ENCODE data around the gene ARHGAP24. TPM values are rescaled to one million over a fixed set of nuclear protein-coding genes. Genes with fewer than 3 reads are reported as not detected.

ARHGAP24 gene
- total RNA-seq, 1 experiment from 2014 or later = 1.3 TPM

DNA sequence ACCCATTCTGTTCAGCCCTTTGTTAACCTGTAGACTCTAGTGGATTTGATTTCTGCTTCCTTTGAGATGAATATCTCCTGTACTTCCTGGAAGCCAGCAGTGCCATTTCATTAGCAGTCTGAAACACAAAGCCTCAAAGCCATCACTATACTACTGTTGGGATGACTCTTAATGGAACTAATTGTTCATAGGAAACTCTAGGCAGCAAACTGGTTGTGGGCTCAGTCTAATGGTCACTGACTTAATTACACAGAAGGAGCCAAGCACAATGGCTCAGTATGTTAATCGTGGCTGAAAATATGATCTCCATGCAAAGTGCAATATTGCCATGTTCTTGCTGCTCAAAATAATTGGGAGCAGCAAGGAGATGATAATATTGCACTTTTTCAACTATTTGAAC lies 262.3 kb downstream of the ARHGAP24 start:
- TF ChIP-seq SP1 (IDR thresholded peaks at IDR 0.05; ENCODE audit: low read depth) (no peak), CBX3 (IDR thresholded peaks at IDR 0.05; ENCODE audit: low read depth) (no peak), FOSL1 (IDR thresholded peaks at IDR 0.05; ENCODE audit: low read depth) (no peak), ELF1 (IDR thresholded peaks at IDR 0.05; ENCODE audit: borderline replicate concordance, low read depth) (no peak), ZNF274 (IDR thresholded peaks at IDR 0.05; ENCODE audit: low read depth, low read length) (no peak), ZBTB33 (IDR thresholded peaks at IDR 0.05; ENCODE audit: extremely low read depth, insufficient replicate concordance, low read length) (no peak), SRF (IDR thresholded peaks at IDR 0.05; ENCODE audit: low read depth) (no peak), POLR2A (IDR thresholded peaks at IDR 0.05; ENCODE audit: borderline replicate concordance, extremely low read depth, insufficient read depth, insufficient read length) (no peak), ZFX (IDR thresholded peaks at IDR 0.05) (no peak), RAD21 (IDR thresholded peaks at IDR 0.05; ENCODE audit: low read depth) (no peak), SIN3A (IDR thresholded peaks at IDR 0.05; ENCODE audit: low read depth) (no peak), ATF3 (IDR thresholded peaks at IDR 0.05) (no peak), TCF7L2 (IDR thresholded peaks at IDR 0.05; ENCODE audit: borderline replicate concordance, extremely low read depth, insufficient read depth, insufficient read length) (no peak), EGR1 (IDR thresholded peaks at IDR 0.05; ENCODE audit: low read depth) (no peak), EZH2 (IDR thresholded peaks at IDR 0.05) (no peak), POLR2AphosphoS5 (IDR thresholded peaks at IDR 0.05; ENCODE audit: low read depth, low read length) (no peak)
- TF ChIP-seq, protein P1, sequence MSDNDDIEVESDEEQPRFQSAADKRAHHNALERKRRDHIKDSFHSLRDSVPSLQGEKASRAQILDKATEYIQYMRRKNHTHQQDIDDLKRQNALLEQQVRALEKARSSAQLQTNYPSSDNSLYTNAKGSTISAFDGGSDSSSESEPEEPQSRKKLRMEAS (IDR thresholded peaks at IDR 0.05) = no peak
- TF ChIP-seq, protein P2, sequence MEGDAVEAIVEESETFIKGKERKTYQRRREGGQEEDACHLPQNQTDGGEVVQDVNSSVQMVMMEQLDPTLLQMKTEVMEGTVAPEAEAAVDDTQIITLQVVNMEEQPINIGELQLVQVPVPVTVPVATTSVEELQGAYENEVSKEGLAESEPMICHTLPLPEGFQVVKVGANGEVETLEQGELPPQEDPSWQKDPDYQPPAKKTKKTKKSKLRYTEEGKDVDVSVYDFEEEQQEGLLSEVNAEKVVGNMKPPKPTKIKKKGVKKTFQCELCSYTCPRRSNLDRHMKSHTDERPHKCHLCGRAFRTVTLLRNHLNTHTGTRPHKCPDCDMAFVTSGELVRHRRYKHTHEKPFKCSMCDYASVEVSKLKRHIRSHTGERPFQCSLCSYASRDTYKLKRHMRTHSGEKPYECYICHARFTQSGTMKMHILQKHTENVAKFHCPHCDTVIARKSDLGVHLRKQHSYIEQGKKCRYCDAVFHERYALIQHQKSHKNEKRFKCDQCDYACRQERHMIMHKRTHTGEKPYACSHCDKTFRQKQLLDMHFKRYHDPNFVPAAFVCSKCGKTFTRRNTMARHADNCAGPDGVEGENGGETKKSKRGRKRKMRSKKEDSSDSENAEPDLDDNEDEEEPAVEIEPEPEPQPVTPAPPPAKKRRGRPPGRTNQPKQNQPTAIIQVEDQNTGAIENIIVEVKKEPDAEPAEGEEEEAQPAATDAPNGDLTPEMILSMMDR (IDR thresholded peaks at IDR 0.05 in 2 of 3, conservative IDR thresholded peaks at IDR 0.05 in 1 of 3; ENCODE audit: borderline replicate concordance in 1 of 3, insufficient read depth in 1 of 3, low read depth in 2 of 3, low read length in 2 of 3) = no peak
- TF ChIP-seq, protein P3, sequence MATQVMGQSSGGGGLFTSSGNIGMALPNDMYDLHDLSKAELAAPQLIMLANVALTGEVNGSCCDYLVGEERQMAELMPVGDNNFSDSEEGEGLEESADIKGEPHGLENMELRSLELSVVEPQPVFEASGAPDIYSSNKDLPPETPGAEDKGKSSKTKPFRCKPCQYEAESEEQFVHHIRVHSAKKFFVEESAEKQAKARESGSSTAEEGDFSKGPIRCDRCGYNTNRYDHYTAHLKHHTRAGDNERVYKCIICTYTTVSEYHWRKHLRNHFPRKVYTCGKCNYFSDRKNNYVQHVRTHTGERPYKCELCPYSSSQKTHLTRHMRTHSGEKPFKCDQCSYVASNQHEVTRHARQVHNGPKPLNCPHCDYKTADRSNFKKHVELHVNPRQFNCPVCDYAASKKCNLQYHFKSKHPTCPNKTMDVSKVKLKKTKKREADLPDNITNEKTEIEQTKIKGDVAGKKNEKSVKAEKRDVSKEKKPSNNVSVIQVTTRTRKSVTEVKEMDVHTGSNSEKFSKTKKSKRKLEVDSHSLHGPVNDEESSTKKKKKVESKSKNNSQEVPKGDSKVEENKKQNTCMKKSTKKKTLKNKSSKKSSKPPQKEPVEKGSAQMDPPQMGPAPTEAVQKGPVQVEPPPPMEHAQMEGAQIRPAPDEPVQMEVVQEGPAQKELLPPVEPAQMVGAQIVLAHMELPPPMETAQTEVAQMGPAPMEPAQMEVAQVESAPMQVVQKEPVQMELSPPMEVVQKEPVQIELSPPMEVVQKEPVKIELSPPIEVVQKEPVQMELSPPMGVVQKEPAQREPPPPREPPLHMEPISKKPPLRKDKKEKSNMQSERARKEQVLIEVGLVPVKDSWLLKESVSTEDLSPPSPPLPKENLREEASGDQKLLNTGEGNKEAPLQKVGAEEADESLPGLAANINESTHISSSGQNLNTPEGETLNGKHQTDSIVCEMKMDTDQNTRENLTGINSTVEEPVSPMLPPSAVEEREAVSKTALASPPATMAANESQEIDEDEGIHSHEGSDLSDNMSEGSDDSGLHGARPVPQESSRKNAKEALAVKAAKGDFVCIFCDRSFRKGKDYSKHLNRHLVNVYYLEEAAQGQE (IDR thresholded peaks at IDR 0.05; ENCODE audit: low read depth) = no peak
- Histone ChIP-seq H3K4me2 (ENCODE audit: low read length) (no peak overlapping the region), H3K9ac (ENCODE audit: low read length) (no peak overlapping the region), H3K36me3 (ENCODE audit: control insufficient read depth in 1 of 2, insufficient read depth in 2 of 2, low read length in 2 of 2) (no peaks in the 10 kb centered on the region), H3K27me3 (ENCODE audit: insufficient read depth, low read length) (no peaks in the 10 kb centered on the region), H3K4me3 (replicated peaks in 1 of 2; ENCODE audit: low read depth in 1 of 2, low read length in 2 of 2) (no peak overlapping the region), H2AFZ (ENCODE audit: low read depth, low read length, poor library complexity, severe bottlenecking) (no peak overlapping the region), H3K4me1 (ENCODE audit: control insufficient read depth in 1 of 2, insufficient read depth in 2 of 2, low read length in 2 of 2) (peaks cover 3 to 37% of the 10 kb centered on the region in 2 experiments; a peak in 3 of 4 replicates), H3K79me2 (ENCODE audit: insufficient read depth, low read length) (no peaks in the 10 kb centered on the region), H3K9me2 (ENCODE audit: insufficient read depth) (no peaks in the 10 kb centered on the region; the same call in 1 of the 2 replicates), H3K27ac (ENCODE audit: low read depth, low read length) (no peak overlapping the region), H3K9me3 (ENCODE audit: control insufficient read depth in 1 of 2, insufficient read depth in 1 of 2, low read depth in 1 of 2, low read length in 2 of 2) (no peaks in the 10 kb centered on the region), H4K20me1 (ENCODE audit: insufficient read depth) (no peaks in the 10 kb centered on the region)
- POLR2A ChIA-PET = no interaction called here
- intact Hi-C loops (cut with micrococcal nuclease) = no loop called here
- RAD21 ChIA-PET (ENCODE audit: low non-redundant PET in 1 of 2, low total read pairs in 2 of 2, uncharacterized antibody in 2 of 2, unreplicated experiment in 2 of 2) = no interaction called here
- DNase-seq (ENCODE audit: low read depth, low spot score) (no peak), ATAC-seq (no peak)
- no TSS peak for BruUV-seq (replicated peaks)
- CTCF ChIA-PET = no interaction called here
